Lung (tissue), 12 donors: Measurements from ENCODE around the gene CFAP53. TPM values are rescaled to one million over a fixed set of nuclear protein-coding genes. Genes with fewer than 3 reads are reported as not detected.

Experiments
- ATAC-seq: fragments of 200-7000 bp; cut with Tn5 transposase; one replicate; pipeline ENCODE4 v1.9.1; 2020; ENCODE audit warnings: moderate number of reproducible peaks; ENCODE audit not compliant: insufficient read depth, low FRiP score
- DNase-seq, 3 donors: peaks; one replicate each; pipeline ENCODE4 v3.0.0-alpha.2; 2013 to 2017
- H3K27ac ChIP-seq, 2 donors: one replicate each; pipeline ENCODE4 v1.5.1; 2013; ENCODE audit warnings: mild to moderate bottlenecking in 2 of 2, moderate library complexity in 2 of 2, control low read depth in 1 of 2, inconsistent platforms in 1 of 2, low read depth in 1 of 2, low read length in 1 of 2
- H3K27me3 ChIP-seq, 3 donors: one replicate each; pipeline ENCODE4 v1.5.1; 2013; ENCODE audit warnings: low read length in 2 of 3; ENCODE audit not compliant: control insufficient read depth in 3 of 3, insufficient read depth in 3 of 3
- H3K36me3 ChIP-seq, 4 donors: one replicate each; pipeline ENCODE4 v1.5.1; 2013; ENCODE audit warnings: low read length in 4 of 4, mild to moderate bottlenecking in 1 of 4, moderate library complexity in 1 of 4; ENCODE audit not compliant: control insufficient read depth in 4 of 4, insufficient read depth in 4 of 4
- H3K4me1 ChIP-seq, 5 donors: one replicate each; pipeline ENCODE4 v1.5.1; 2013; ENCODE audit warnings: low read length in 5 of 5, mild to moderate bottlenecking in 2 of 5, moderate library complexity in 1 of 5; ENCODE audit not compliant: control insufficient read depth in 5 of 5, insufficient read depth in 5 of 5
- H3K4me3 ChIP-seq: one replicate; pipeline ENCODE4 v1.5.1; 2013; ENCODE audit warnings: mild to moderate bottlenecking, control low read depth, moderate library complexity
- H3K9ac ChIP-seq, 2 donors: one replicate each; pipeline ENCODE4 v1.5.1; 2013; ENCODE audit warnings: low read length in 2 of 2, control low read depth in 1 of 2; ENCODE audit not compliant: insufficient read depth in 1 of 2
- H3K9me3 ChIP-seq, 4 donors: one replicate each; pipeline ENCODE4 v1.5.1; 2013; ENCODE audit warnings: low read length in 3 of 4, mild to moderate bottlenecking in 1 of 4, moderate library complexity in 1 of 4; ENCODE audit not compliant: control insufficient read depth in 4 of 4, insufficient read depth in 3 of 4
- WGBS, 2 donors: extraction: QIAGEN DNeasy Blood & Tissue Kit; methylation state at CpG; one replicate each; pipeline ENCODE4 v1.1.7; 2013; 5-methylcytosine and 5-hydroxymethylcytosine counted together
- polyA plus RNA-seq, 2 donors: library from polyadenylated mRNA; stranded (reverse); fragments of 200-250 nt; gene quantifications; one replicate each; pipeline ENCODE4 v1.2.1, GENCODE V29; 2013
- total RNA-seq, 2 donors: library from RNA; depleted of rRNA in 1 of 2; stranded (reverse); fragments of >200 nt in 1 of 2; gene quantifications; one replicate each; pipeline ENCODE4 v1.2.1, GENCODE V29; 2014 to 2021
- TF ChIP-seq, protein P1 (sequence below): IDR thresholded peaks from 2 replicates; pipeline ENCODE4 v1.5.1; 2012; ENCODE audit warnings: mild to moderate bottlenecking; ENCODE audit errors: control extremely low read depth, extremely low read depth
- donor health status: control.
- donor health status: control.
- donor health status: Bipolar disorder and iron deficiency.
- donor health status: healthy.
- donor health status: DM: yes; HTN: yes; CAD: no.

The CFAP53 gene
- total and polyA plus RNA-seq, 4 donors, result 5.0 to 7.1 (median 5.5) TPM

DNA sequence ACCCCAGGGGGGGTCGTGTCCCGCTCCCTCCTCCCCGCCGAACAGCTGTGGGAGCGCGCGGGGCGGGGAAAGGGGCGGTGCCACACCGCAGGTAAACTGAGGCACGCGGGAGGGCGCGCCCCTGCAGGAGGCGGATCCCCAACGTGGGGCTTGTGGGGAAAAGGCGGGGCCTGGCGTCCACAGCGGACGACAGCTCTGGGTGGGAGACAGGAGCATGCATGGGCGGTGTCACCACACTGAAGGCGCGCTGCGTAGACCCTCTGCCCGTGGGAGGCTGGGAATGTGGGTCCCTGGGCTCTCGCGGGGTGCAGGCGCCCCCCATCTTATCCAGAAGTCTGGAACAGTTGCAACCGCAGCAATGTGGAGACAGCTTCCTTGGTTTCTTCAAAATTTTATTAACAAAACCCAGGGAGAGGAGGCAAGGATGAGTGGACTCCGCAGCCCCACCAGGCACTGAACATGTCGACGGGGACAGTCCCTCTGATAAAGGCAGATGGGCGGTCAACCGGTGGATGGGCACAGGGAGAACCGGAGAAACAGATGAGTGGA is 15.8 kb upstream of the CFAP53 start:
- Histone ChIP-seq H3K4me3 (peak overlapping the region; percentile 43), H3K4me1 (peaks cover 5 to 27% (median 12%) of the 10 kb centered on the region in 5 donors), H3K36me3 (peaks cover 7 to 38% (median 28%) of the 10 kb centered on the region in 4 donors), H3K27ac (peak overlapping the region; percentile 76 to 89), H3K27me3 (no peaks in the 10 kb centered on the region), H3K9me3 (no peaks in the 10 kb centered on the region), H3K9ac (peak overlapping the region; percentile 44 to 52)
- no peak for ATAC-seq
- no peak for DNase-seq
- TF ChIP-seq, protein P1, sequence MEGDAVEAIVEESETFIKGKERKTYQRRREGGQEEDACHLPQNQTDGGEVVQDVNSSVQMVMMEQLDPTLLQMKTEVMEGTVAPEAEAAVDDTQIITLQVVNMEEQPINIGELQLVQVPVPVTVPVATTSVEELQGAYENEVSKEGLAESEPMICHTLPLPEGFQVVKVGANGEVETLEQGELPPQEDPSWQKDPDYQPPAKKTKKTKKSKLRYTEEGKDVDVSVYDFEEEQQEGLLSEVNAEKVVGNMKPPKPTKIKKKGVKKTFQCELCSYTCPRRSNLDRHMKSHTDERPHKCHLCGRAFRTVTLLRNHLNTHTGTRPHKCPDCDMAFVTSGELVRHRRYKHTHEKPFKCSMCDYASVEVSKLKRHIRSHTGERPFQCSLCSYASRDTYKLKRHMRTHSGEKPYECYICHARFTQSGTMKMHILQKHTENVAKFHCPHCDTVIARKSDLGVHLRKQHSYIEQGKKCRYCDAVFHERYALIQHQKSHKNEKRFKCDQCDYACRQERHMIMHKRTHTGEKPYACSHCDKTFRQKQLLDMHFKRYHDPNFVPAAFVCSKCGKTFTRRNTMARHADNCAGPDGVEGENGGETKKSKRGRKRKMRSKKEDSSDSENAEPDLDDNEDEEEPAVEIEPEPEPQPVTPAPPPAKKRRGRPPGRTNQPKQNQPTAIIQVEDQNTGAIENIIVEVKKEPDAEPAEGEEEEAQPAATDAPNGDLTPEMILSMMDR, result no peak
- 38 to 47% methylated on average over 29 to 35 of the region's 35 CpGs for WGBS, 2 donors

DNA sequence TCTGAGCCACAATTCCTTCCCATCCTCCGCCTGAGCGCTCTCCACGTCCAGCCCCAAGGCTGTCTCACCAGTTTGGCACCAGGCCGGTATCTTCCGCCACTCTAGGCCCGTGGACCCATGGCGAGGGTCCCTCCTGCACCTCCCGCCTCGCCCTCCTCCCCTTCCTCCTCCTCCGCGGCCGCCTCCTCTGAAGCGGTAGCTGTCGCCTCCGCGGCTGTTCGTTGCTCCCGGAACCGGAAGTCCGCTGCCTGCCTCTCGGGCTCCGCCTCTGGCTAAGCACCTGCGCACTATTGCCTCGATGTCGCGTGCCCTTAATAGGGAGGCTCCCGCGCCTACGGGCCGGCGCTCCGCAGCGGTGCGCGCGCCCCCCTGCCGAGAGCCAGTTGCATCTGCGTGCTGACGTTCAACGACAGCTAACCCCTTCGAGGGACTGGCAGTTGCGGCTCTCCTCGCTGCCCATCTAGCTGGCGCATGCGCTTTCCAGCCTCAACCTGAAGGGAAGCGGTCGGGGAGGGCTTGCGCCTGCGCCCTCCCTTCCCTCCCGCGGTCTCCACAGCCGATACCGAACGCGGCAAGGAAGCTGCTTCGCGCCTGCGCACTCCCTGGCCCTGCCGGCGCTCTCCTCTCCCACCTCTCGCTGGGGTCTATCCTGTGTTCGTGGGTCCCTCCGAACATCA is 15.1 kb upstream of the CFAP53 start, which contains the start of gene MBD1:
MBD1 (minus strand) TSS at position 229 of the 677 bp plus-strand sequence. CDS start 1,531 bp downstream, outside the sequence.
- ATAC-seq (peak; percentile 95), DNase-seq (peak; percentile 99)
- TF ChIP-seq, protein P1, result no peak
- Histone ChIP-seq H3K27me3 (no peaks in the 10 kb centered on the region), H3K4me1 (peaks cover 5 to 23% (median 12%) of the 10 kb centered on the region in 5 donors), H3K9me3 (no peaks in the 10 kb centered on the region), H3K9ac (peak within 1 kb of the TSS; percentile 79 to 88), H3K4me3 (peak within 1 kb of the TSS; percentile 85), H3K27ac (peak within 1 kb of the TSS; percentile 76 to 89), H3K36me3 (peaks cover 11 to 45% (median 34%) of the 10 kb centered on the region in 4 donors)
- 0 to 1% methylated on average over 45 to 63 of the region's 63 CpGs for WGBS, 2 donors

DNA sequence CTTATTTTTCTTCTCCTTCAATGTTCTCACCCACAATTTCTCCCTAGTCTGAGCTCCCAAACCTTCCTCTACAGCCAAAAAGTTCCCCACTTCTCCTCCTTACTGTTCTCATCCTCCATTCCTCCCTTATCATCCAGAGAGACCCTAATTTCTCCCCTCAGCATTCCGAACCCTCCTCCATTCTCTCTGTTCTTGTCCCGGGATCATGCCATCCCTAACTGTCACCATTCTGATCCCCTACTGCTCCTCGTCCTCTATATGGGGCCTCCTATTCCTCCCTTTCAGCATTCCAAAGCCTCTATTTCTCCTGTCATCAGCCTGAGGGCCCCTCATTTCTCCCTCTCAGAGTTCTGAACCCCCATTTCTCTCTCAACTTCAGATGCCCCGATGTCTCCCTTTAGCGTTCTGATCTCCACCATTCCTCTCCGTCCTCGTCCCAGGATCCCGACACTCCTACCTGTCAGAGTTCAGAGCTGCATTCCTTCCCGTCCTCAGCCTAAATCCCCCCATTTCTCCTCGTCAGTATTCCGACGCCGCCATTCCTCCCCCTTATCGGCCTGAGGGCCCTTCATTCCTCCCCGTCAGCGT is 14.5 kb upstream of the CFAP53 start:
- Histone ChIP-seq H3K4me1 (peaks cover 5 to 19% (median 12%) of the 10 kb centered on the region in 5 donors), H3K9me3 (no peaks in the 10 kb centered on the region), H3K36me3 (peaks cover 18 to 47% (median 40%) of the 10 kb centered on the region in 4 donors), H3K9ac (peak overlapping the region; percentile 79 to 88), H3K27me3 (no peaks in the 10 kb centered on the region), H3K27ac (peak overlapping the region; percentile 76 to 89), H3K4me3 (peak overlapping the region; percentile 85)
- DNase-seq (no peak), ATAC-seq (no peak)
- TF ChIP-seq, protein P1, result no peak
- WGBS, 2 donors, result 2 to 3% methylated on average over 16 of the region's 16 CpGs
